IPS-11a (cell line): Measurements from ENCODE around the gene MGAT4A.
A peak's percentile ranks its signal among the peaks of the same experiment; 100 is the strongest.
"Not testable (repeated sequence)": the region's sequence is repeated elsewhere in the genome, so short reads cannot be mapped to it uniquely, and the experiment has no call there.

Experiments
- H3K4me3 ChIP-seq: one replicate; pipeline ENCODE4 v1.5.1; 2013; ENCODE audit warnings: low read depth, low read length, control low read depth

Gene MGAT4A

GRCh38 chr2:98759827-98760625 lies 29.1 kb upstream of the MGAT4A start:
- H3K4me3 ChIP-seq: no peak overlapping the region

- H3K4me3 ChIP-seq: no peak overlapping the region
These were observed 28.4 kb upstream of the MGAT4A start for GRCh38 chr2:98759338-98759737.

- H3K4me3 ChIP-seq: no peak overlapping the region
These were observed 27.0 kb upstream of the MGAT4A start for GRCh38 chr2:98757904-98758421.

- no peak overlapping the region for H3K4me3 ChIP-seq
These were observed 22.9 kb upstream of the MGAT4A start for GRCh38 chr2:98753801-98754200.

- H3K4me3 ChIP-seq: not testable (repeated sequence)
These were observed 21.8 kb upstream of the MGAT4A start for GRCh38 chr2:98752711-98753110.

- H3K4me3 ChIP-seq: no peak overlapping the region
These were observed 20.8 kb upstream of the MGAT4A start for GRCh38 chr2:98751748-98752147.

- no peak overlapping the region for H3K4me3 ChIP-seq
These were observed 19.8 kb upstream of the MGAT4A start for GRCh38 chr2:98750593-98751282.

- no peak overlapping the region for H3K4me3 ChIP-seq
These were observed 18.1 kb upstream of the MGAT4A start for GRCh38 chr2:98749066-98749450.

- H3K4me3 ChIP-seq: no peak overlapping the region
These were observed 17.5 kb upstream of the MGAT4A start for GRCh38 chr2:98748292-98749065.

- no peak overlapping the region for H3K4me3 ChIP-seq
These were observed 17.0 kb upstream of the MGAT4A start for GRCh38 chr2:98747888-98748287.

GRCh38 chr2:98746426-98746825 lies 15.5 kb upstream of the MGAT4A start:
- no peak overlapping the region for H3K4me3 ChIP-seq

- H3K4me3 ChIP-seq: no peak overlapping the region
These were observed 13.7 kb upstream of the MGAT4A start for GRCh38 chr2:98744595-98744994.

- no peak overlapping the region for H3K4me3 ChIP-seq
These were observed 12.9 kb upstream of the MGAT4A start for GRCh38 chr2:98743835-98744234.

GRCh38 chr2:98739020-98739419 lies 8.1 kb upstream of the MGAT4A start:
- no peak overlapping the region for H3K4me3 ChIP-seq

GRCh38 chr2:98738304-98738703 lies 7.4 kb upstream of the MGAT4A start:
- no peak overlapping the region for H3K4me3 ChIP-seq

GRCh38 chr2:98737848-98738247 lies 6.9 kb upstream of the MGAT4A start:
- no peak overlapping the region for H3K4me3 ChIP-seq

GRCh38 chr2:98736464-98736889 lies 5.5 kb upstream of the MGAT4A start:
- no peak overlapping the region for H3K4me3 ChIP-seq

- no peak overlapping the region for H3K4me3 ChIP-seq
These were observed 3.9 kb upstream of the MGAT4A start for GRCh38 chr2:98734823-98735260.

- no peak overlapping the region for H3K4me3 ChIP-seq
These were observed 3.2 kb upstream of the MGAT4A start for GRCh38 chr2:98734162-98734561.

- H3K4me3 ChIP-seq: no peak overlapping the region
These were observed 1.6 kb upstream of the MGAT4A start for GRCh38 chr2:98732430-98733051.

- H3K4me3 ChIP-seq: peak overlapping the region; percentile 53
These were observed 990 bp upstream of the MGAT4A start for GRCh38 chr2:98731894-98732349.
